ENCODE results near the gene CD300E. TPM values are rescaled to one million over a fixed set of nuclear protein-coding genes. Genes with fewer than 3 reads are reported as not detected.

Gene CD300E
- total and polyA plus RNA-seq, 8 donors = 0.24 to 28.7 (median 0.46) TPM

GRCh38 chr17:74569020-74570003, 54.2 kb downstream of the CD300E start:
- intact Hi-C loops (cut with DNase I) = no loop called here
- peak in 2 of 4 donors; percentile 8 to 91 for DNase-seq
- H3K4me1 ChIP-seq = peaks cover 0 to 36% of the 10 kb centered on the region in 2 donors
- TF ChIP-seq CTCF (IDR thresholded peaks at IDR 0.05) = no peak
- peak; percentile 78 for ATAC-seq
- H3K9me3 ChIP-seq = no peaks in the 10 kb centered on the region
- no peak overlapping the region for H3K4me3 ChIP-seq
- H3K36me3 ChIP-seq = no peaks in the 10 kb centered on the region
- H3K27ac ChIP-seq = peak overlapping the region in 1 of 2 donors; percentile 56
- H3K27me3 ChIP-seq = peaks cover 0 to 45% of the 10 kb centered on the region in 2 donors

GRCh38 chr17:74568106-74568873, 55.2 kb downstream of the CD300E start:
- no peak for TF ChIP-seq CTCF (IDR thresholded peaks at IDR 0.05)

GRCh38 chr17:74567397-74567796, 56.1 kb downstream of the CD300E start, which contains the start of gene CD300H:
TSS of gene CD300H (minus strand) at chr17:74567509.
- Histone ChIP-seq H3K27ac (peak within 1 kb of the TSS; percentile 13), H3K27me3 (peaks cover 0 to 44% of the 10 kb centered on the region in 2 donors), H3K4me3 (no peak within 1 kb of the TSS), H3K9me3 (no peaks in the 10 kb centered on the region), H3K36me3 (no peaks in the 10 kb centered on the region), H3K4me1 (peaks cover 0 to 36% of the 10 kb centered on the region in 2 donors)
- intact Hi-C loops (cut with DNase I) = no loop called here
- ATAC-seq = peak; percentile 22
- peak in 1 of 4 donors; percentile 55 for DNase-seq
- no peak for TF ChIP-seq CTCF (IDR thresholded peaks at IDR 0.05)

More at GRCh38 chr17:74568106-74568873, 55.2 kb downstream of the CD300E start:
- peak overlapping the region in 1 of 2 donors; percentile 13 for H3K27ac ChIP-seq
- ATAC-seq (no peak), DNase-seq (no peak)
- H3K36me3 ChIP-seq = no peaks in the 10 kb centered on the region
- H3K27me3 ChIP-seq = peaks cover 0 to 44% of the 10 kb centered on the region in 2 donors
- peaks cover 0 to 36% of the 10 kb centered on the region in 2 donors for H3K4me1 ChIP-seq
- intact Hi-C loops (cut with DNase I) = no loop called here
- H3K9me3 ChIP-seq = no peaks in the 10 kb centered on the region
- no peak overlapping the region for H3K4me3 ChIP-seq

- ATAC-seq = peak; percentile 19
- DNase-seq = peak in 2 of 4 donors; percentile 7 to 22
- H3K4me1 ChIP-seq = peaks cover 0 to 36% of the 10 kb centered on the region in 2 donors
- peak; percentile 23 to 57 for TF ChIP-seq CTCF (IDR thresholded peaks at IDR 0.05)
- H3K4me3 ChIP-seq = no peak overlapping the region
- intact Hi-C loops (cut with DNase I) = no loop called here
- H3K9me3 ChIP-seq = no peaks in the 10 kb centered on the region
- H3K27me3 ChIP-seq = peaks cover 0 to 53% of the 10 kb centered on the region in 2 donors
- H3K27ac ChIP-seq = no peak overlapping the region
- no peaks in the 10 kb centered on the region for H3K36me3 ChIP-seq
Observed at GRCh38 chr17:74566132-74566753, 57.3 kb downstream of the CD300E start.
